ENCODE results near the gene GET4.
"Not testable (repeated sequence)": the region's sequence is repeated elsewhere in the genome, so short reads cannot be mapped to it uniquely, and the experiment has no call there.

The GET4 gene

GRCh38 chr7:917255-918117, 41.1 kb downstream of the GET4 start:
- DNase-seq: no peak

- DNase-seq: no peak
These were observed 41.7 kb downstream of the GET4 start for GRCh38 chr7:918118-918425.

GRCh38 chr7:918441-919113, 42.2 kb downstream of the GET4 start:
- DNase-seq: no peak

GRCh38 chr7:919114-919442, 42.7 kb downstream of the GET4 start:
- no peak for DNase-seq

GRCh38 chr7:919924-920341, 43.6 kb downstream of the GET4 start:
- DNase-seq: no peak

- no peak for DNase-seq
These were observed 44.2 kb downstream of the GET4 start for GRCh38 chr7:920351-921070.

GRCh38 chr7:921071-921461, 44.7 kb downstream of the GET4 start:
- DNase-seq: no peak

- DNase-seq: no peak
These were observed 45.4 kb downstream of the GET4 start for GRCh38 chr7:921581-922333.

- DNase-seq: no peak
These were observed 46.2 kb downstream of the GET4 start for GRCh38 chr7:922334-923107.

GRCh38 chr7:923108-924041, 47.0 kb downstream of the GET4 start:
- no peak for DNase-seq

GRCh38 chr7:924042-924441, 47.7 kb downstream of the GET4 start:
- not testable (repeated sequence) for DNase-seq

GRCh38 chr7:924541-925231, 48.3 kb downstream of the GET4 start:
- DNase-seq: no peak

- DNase-seq: no peak
These were observed 49.2 kb downstream of the GET4 start for GRCh38 chr7:925601-926000.

- no peak for DNase-seq
These were observed 50.0 kb downstream of the GET4 start for GRCh38 chr7:926061-927030.

GRCh38 chr7:927031-927671, 50.8 kb downstream of the GET4 start:
- no peak for DNase-seq

GRCh38 chr7:929311-929711, 53.0 kb downstream of the GET4 start:
- no peak for DNase-seq

- no peak for DNase-seq
These were observed 54.8 kb downstream of the GET4 start for GRCh38 chr7:930975-931758.
